ENCODE results near the gene SMIM12. TPM values are rescaled to one million over a fixed set of nuclear protein-coding genes. Genes with fewer than 3 reads are reported as not detected.

The SMIM12 gene
- total RNA-seq, 1 donor: 25.3 TPM

DNA sequence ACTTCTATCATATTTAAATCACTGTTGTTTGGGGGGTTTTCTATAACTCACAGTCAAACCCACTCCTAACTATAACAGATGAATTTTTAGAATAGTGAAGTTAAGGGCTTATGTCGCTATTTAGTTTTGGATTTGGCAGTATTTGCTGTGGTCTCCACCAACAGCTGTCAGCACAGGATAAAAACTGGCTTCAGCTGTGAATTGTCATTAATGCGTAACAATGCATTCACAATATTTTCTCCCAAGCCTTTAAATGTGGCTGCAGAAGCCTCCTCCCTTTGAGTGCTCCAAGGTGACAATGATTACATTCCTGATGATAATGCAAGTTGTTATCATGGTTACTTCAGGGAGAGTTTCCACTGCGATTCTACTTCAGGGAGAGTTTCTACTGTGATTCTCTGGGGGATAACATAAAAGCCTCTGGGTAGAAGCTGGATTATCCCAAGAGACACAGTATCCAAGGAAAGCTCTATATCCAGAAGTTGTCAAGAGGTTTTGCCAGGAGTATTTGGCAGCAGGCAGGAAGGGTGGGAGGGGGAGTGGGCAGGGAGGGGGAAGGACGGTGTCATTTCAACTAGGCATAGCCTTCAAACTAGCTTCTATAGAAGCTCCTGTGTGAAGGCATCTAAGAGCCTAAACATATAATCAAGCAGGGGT is 14.9 kb upstream of the SMIM12 start:
- Histone ChIP-seq H3K36me3 (ENCODE audit: insufficient read depth, low read length) (no peaks in the 10 kb centered on the region), H3K27me3 (ENCODE audit: insufficient read depth, low read length) (peaks cover 32% of the 10 kb centered on the region), H3K9me3 (ENCODE audit: low read depth, low read length) (no peaks in the 10 kb centered on the region), H2AFZ (ENCODE audit: low read length) (no peak overlapping the region), H3K79me2 (ENCODE audit: insufficient read depth, low read length) (no peaks in the 10 kb centered on the region), H3K4me2 (ENCODE audit: insufficient read depth, low read length) (no peak overlapping the region), H3K4me1 (ENCODE audit: insufficient read depth, low read length) (no peaks in the 10 kb centered on the region), H4K20me1 (ENCODE audit: insufficient read depth, low read length) (no peaks in the 10 kb centered on the region), H3K27ac (ENCODE audit: low read depth, low read length) (no peak overlapping the region), H3K4me3 (ENCODE audit: insufficient read depth, low read length) (no peak overlapping the region)
- TF ChIP-seq, protein P1, sequence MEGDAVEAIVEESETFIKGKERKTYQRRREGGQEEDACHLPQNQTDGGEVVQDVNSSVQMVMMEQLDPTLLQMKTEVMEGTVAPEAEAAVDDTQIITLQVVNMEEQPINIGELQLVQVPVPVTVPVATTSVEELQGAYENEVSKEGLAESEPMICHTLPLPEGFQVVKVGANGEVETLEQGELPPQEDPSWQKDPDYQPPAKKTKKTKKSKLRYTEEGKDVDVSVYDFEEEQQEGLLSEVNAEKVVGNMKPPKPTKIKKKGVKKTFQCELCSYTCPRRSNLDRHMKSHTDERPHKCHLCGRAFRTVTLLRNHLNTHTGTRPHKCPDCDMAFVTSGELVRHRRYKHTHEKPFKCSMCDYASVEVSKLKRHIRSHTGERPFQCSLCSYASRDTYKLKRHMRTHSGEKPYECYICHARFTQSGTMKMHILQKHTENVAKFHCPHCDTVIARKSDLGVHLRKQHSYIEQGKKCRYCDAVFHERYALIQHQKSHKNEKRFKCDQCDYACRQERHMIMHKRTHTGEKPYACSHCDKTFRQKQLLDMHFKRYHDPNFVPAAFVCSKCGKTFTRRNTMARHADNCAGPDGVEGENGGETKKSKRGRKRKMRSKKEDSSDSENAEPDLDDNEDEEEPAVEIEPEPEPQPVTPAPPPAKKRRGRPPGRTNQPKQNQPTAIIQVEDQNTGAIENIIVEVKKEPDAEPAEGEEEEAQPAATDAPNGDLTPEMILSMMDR (IDR thresholded peaks at IDR 0.05; ENCODE audit: extremely low read depth, low read depth, low read length): no peak
- no peak for DNase-seq (ENCODE audit: insufficient read length, low spot score, missing footprints)

- no peaks in the 10 kb centered on the region for H3K36me3 ChIP-seq (ENCODE audit: insufficient read depth, low read length)
- no peaks in the 10 kb centered on the region for H4K20me1 ChIP-seq (ENCODE audit: insufficient read depth, low read length)
- peaks cover 31% of the 10 kb centered on the region for H3K27me3 ChIP-seq (ENCODE audit: insufficient read depth, low read length)
- TF ChIP-seq, protein P1 (IDR thresholded peaks at IDR 0.05; ENCODE audit: extremely low read depth, low read depth, low read length): no peak
- no peaks in the 10 kb centered on the region for H3K4me1 ChIP-seq (ENCODE audit: insufficient read depth, low read length)
- no peak overlapping the region for H3K4me2 ChIP-seq (ENCODE audit: insufficient read depth, low read length)
- H2AFZ ChIP-seq (ENCODE audit: low read length): no peak overlapping the region
- H3K27ac ChIP-seq (ENCODE audit: low read depth, low read length): no peak overlapping the region
- H3K79me2 ChIP-seq (ENCODE audit: insufficient read depth, low read length): no peaks in the 10 kb centered on the region
- H3K4me3 ChIP-seq (ENCODE audit: insufficient read depth, low read length): no peak overlapping the region
- no peak for DNase-seq (ENCODE audit: insufficient read length, low spot score, missing footprints)
- no peaks in the 10 kb centered on the region for H3K9me3 ChIP-seq (ENCODE audit: low read depth, low read length)
Measured at GRCh38 chr1:34872133-34872503, 12.6 kb upstream of the SMIM12 start.

DNA sequence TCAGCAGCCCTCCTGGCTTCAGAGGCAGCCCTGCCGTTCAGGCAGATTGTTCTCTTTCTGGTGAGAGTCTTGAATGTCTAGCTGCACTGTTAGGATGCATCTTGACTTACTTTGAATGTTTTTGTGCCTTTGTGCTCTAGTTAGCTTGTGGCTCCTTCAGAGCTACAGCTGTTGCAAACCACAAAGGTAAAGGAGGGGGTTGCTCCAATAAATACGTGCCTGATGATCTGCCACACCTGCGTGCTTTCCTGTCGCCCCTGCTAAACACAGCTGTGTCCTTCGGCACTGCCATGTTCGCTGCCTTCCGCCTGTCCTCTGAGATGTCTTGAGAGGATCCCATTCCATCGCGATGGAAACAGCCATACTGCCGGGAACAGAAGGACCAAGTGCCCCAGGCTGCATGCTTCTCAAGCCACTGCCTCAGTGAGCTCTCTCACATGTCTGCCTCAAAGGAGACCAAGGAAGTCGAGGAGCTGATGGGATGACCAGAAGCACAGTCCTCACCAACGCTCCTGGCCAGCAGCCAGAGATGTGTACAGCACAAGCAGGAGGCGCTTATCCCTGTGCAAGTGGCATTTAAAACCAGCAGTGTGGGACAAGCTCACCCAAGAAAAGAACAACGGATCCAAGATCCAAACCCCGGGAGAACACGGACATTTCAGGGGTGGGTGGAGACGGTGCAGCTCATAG is 12.0 kb upstream of the SMIM12 start:
- H3K4me3 ChIP-seq (ENCODE audit: insufficient read depth, low read length): no peak overlapping the region
- no peaks in the 10 kb centered on the region for H3K9me3 ChIP-seq (ENCODE audit: low read depth, low read length)
- TF ChIP-seq, protein P1 (IDR thresholded peaks at IDR 0.05; ENCODE audit: extremely low read depth, low read depth, low read length): no peak
- H3K4me1 ChIP-seq (ENCODE audit: insufficient read depth, low read length): no peaks in the 10 kb centered on the region
- DNase-seq (ENCODE audit: insufficient read length, low spot score, missing footprints): no peak
- no peaks in the 10 kb centered on the region for H3K36me3 ChIP-seq (ENCODE audit: insufficient read depth, low read length)
- no peak overlapping the region for H2AFZ ChIP-seq (ENCODE audit: low read length)
- H4K20me1 ChIP-seq (ENCODE audit: insufficient read depth, low read length): no peaks in the 10 kb centered on the region
- H3K79me2 ChIP-seq (ENCODE audit: insufficient read depth, low read length): no peaks in the 10 kb centered on the region
- no peak overlapping the region for H3K27ac ChIP-seq (ENCODE audit: low read depth, low read length)
- no peak overlapping the region for H3K4me2 ChIP-seq (ENCODE audit: insufficient read depth, low read length)
- peaks cover 26% of the 10 kb centered on the region for H3K27me3 ChIP-seq (ENCODE audit: insufficient read depth, low read length)

DNA sequence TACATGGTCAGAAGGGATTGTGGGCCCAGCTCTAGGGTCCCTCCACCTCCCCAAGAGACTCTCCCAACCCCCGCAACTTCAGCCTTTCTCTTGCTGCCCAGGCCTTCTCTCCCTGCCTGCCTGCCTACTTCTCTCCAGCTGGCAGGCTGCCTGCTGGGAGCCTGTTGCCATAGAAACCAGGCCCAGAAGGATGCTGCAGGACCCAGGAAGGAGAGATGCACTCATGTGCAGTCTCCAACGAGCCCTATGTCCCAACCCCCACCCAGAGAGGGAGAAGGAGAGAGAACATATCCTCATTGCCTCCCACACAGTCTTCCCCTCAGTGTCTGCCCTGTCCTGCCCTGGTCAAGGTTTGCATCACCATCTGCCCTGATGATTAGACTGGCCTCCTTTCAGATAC is 10.8 kb upstream of the SMIM12 start:
- H3K9me3 ChIP-seq (ENCODE audit: low read depth, low read length): no peaks in the 10 kb centered on the region
- no peak for DNase-seq (ENCODE audit: insufficient read length, low spot score, missing footprints)
- H2AFZ ChIP-seq (ENCODE audit: low read length): no peak overlapping the region
- H4K20me1 ChIP-seq (ENCODE audit: insufficient read depth, low read length): no peaks in the 10 kb centered on the region
- H3K36me3 ChIP-seq (ENCODE audit: insufficient read depth, low read length): no peaks in the 10 kb centered on the region
- TF ChIP-seq, protein P1 (IDR thresholded peaks at IDR 0.05; ENCODE audit: extremely low read depth, low read depth, low read length): no peak
- H3K4me3 ChIP-seq (ENCODE audit: insufficient read depth, low read length): no peak overlapping the region
- no peak overlapping the region for H3K4me2 ChIP-seq (ENCODE audit: insufficient read depth, low read length)
- H3K27ac ChIP-seq (ENCODE audit: low read depth, low read length): no peak overlapping the region
- H3K4me1 ChIP-seq (ENCODE audit: insufficient read depth, low read length): peaks cover 2% of the 10 kb centered on the region
- H3K27me3 ChIP-seq (ENCODE audit: insufficient read depth, low read length): peaks cover 21% of the 10 kb centered on the region
- no peaks in the 10 kb centered on the region for H3K79me2 ChIP-seq (ENCODE audit: insufficient read depth, low read length)
